SK-N-SH treated with all-trans-retinoic acid at 6 μM for 48 hours (cell line): ENCODE results near the gene EDIL3.

Experiments
- ARNTL ChIP-seq: fragments of 450-650 bp; formaldehyde crosslinking; IDR thresholded peaks from 2 replicates; pipeline ENCODE4 v1.5.0; 2020; ENCODE audit warnings: low read depth, mild to moderate bottlenecking, moderate library complexity, borderline replicate concordance
- RARB ChIP-seq: fragments of 250-450 bp; sonication (Bioruptor Pico); IDR thresholded peaks from 2 replicates; pipeline ENCODE4 v1.8.0; 2021; ENCODE audit warnings: mild to moderate bottlenecking, moderate library complexity
- TCF4 ChIP-seq: fragments of 250-450 bp; sonication (Bioruptor Pico); IDR thresholded peaks from 2 replicates; pipeline ENCODE4 v1.8.0; 2021; ENCODE audit warnings: mild to moderate bottlenecking, moderate library complexity, borderline replicate concordance
- ZC3H10 ChIP-seq: fragments of 250-450 bp; sonication (Bioruptor Pico); IDR thresholded peaks from 2 replicates; pipeline ENCODE4 v1.5.1; 2021; ENCODE audit warnings: mild to moderate bottlenecking, moderate library complexity
- ZFP3 ChIP-seq: fragments of 250-450 bp; sonication (Bioruptor Pico); IDR thresholded peaks from 2 replicates; pipeline ENCODE4 v1.5.0; 2020; ENCODE audit warnings: mild to moderate bottlenecking, moderate library complexity
- ZNF565 ChIP-seq: fragments of 450-650 bp; formaldehyde crosslinking; conservative IDR thresholded peaks from 2 replicates; pipeline ENCODE4 v1.5.0; 2020; ENCODE audit warnings: low read depth, mild to moderate bottlenecking, moderate library complexity
- TF ChIP-seq, protein P1 (sequence below): fragments of 250-450 bp; sonication (Bioruptor Pico); IDR thresholded peaks from 2 replicates; pipeline ENCODE4 v1.5.0; 2020; ENCODE audit warnings: mild to moderate bottlenecking, moderate library complexity
- TF ChIP-seq, protein P2 (sequence below): fragments of 250-450 bp; sonication (Bioruptor Pico); IDR thresholded peaks from 2 replicates; pipeline ENCODE4 v1.8.0; 2020; ENCODE audit warnings: mild to moderate bottlenecking, moderate library complexity, borderline replicate concordance

DNA sequence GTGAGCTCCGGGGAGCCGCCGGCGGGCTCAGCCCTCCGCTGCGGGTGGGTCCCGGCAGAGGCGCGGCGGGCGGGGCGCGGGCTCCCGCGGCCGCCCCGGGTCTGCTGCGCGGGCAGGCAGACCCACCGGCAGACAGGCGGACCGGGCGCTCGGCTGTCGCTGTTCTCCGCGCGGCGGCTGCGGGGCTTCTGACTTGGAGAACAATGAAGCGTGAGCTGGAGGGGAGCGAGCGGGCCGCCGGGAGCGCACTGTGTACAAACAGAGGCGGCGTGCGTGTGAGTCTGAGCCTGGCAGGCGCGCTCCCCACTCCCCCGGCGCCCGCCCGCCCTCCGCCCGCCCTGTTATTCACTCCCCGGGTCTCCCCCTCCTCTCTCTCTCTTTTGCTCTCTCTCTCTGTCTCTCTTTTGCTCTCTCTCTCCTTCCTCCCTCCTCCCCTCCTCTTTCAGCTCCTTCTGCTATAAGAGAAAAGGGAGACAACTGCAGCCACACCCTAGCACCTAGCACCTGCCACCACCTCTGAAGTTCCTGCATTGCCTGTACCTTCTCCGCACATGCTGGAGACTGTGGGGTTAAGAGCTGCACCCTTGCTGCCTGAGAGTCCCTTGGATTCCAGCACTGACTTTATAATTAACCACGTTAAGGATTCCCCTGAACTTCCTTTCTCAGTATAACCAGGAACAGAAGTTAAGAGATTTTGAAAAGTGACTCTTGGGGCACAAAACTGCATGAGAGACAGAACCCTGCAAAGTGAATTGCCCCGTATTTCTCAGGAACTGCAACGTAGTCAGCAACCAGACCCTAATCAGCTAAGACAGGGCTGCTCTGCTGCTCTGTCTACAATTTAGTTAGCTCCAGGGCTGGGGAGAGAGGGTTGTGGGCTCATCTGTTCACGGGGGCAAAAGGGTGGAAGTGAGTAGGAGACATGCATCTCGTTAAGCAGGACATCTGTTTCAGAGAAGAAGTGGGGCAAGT lies at the start of gene EDIL3:
- TF ChIP-seq RARB, result no peak
- no peak for TF ChIP-seq ARNTL (CRISPR knock-in tag)
- TF ChIP-seq ZC3H10, result no peak
- no peak for TF ChIP-seq TCF4 (CRISPR knock-in tag)
- TF ChIP-seq, protein P1, sequence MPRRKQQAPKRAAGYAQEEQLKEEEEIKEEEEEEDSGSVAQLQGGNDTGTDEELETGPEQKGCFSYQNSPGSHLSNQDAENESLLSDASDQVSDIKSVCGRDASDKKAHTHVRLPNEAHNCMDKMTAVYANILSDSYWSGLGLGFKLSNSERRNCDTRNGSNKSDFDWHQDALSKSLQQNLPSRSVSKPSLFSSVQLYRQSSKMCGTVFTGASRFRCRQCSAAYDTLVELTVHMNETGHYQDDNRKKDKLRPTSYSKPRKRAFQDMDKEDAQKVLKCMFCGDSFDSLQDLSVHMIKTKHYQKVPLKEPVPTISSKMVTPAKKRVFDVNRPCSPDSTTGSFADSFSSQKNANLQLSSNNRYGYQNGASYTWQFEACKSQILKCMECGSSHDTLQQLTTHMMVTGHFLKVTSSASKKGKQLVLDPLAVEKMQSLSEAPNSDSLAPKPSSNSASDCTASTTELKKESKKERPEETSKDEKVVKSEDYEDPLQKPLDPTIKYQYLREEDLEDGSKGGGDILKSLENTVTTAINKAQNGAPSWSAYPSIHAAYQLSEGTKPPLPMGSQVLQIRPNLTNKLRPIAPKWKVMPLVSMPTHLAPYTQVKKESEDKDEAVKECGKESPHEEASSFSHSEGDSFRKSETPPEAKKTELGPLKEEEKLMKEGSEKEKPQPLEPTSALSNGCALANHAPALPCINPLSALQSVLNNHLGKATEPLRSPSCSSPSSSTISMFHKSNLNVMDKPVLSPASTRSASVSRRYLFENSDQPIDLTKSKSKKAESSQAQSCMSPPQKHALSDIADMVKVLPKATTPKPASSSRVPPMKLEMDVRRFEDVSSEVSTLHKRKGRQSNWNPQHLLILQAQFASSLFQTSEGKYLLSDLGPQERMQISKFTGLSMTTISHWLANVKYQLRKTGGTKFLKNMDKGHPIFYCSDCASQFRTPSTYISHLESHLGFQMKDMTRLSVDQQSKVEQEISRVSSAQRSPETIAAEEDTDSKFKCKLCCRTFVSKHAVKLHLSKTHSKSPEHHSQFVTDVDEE, result no peak
- TF ChIP-seq, protein P2, sequence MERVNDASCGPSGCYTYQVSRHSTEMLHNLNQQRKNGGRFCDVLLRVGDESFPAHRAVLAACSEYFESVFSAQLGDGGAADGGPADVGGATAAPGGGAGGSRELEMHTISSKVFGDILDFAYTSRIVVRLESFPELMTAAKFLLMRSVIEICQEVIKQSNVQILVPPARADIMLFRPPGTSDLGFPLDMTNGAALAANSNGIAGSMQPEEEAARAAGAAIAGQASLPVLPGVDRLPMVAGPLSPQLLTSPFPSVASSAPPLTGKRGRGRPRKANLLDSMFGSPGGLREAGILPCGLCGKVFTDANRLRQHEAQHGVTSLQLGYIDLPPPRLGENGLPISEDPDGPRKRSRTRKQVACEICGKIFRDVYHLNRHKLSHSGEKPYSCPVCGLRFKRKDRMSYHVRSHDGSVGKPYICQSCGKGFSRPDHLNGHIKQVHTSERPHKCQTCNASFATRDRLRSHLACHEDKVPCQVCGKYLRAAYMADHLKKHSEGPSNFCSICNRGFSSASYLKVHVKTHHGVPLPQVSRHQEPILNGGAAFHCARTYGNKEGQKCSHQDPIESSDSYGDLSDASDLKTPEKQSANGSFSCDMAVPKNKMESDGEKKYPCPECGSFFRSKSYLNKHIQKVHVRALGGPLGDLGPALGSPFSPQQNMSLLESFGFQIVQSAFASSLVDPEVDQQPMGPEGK (CRISPR knock-in tag), result no peak
- no peak for TF ChIP-seq ZFP3
- TF ChIP-seq ZNF565, result no peak
